GM23248 (cell line): ENCODE results near the gene ANKRD65.

Experiments used
- EZH2 ChIP-seq: fragments of 200-600 bp; sonication (generic); IDR thresholded peaks from 2 replicates; pipeline ENCODE4 v1.6.1; 2018; ENCODE audit warnings: antibody characterized with exemption, mild to moderate bottlenecking; ENCODE audit not compliant: insufficient read depth, poor library complexity, severe bottlenecking
- EZH2phosphoT487 ChIP-seq: fragments of 200-600 bp; sonication (generic); IDR thresholded peaks from 2 replicates; pipeline ENCODE4 v1.6.1; 2018; ENCODE audit warnings: antibody characterized with exemption, moderate library complexity, mild to moderate bottlenecking, low read depth; ENCODE audit not compliant: insufficient read depth

GRCh38 chr1:1463312-1463711, 42.2 kb upstream of the ANKRD65 start:
- no peak for TF ChIP-seq EZH2
- no peak for TF ChIP-seq EZH2phosphoT487
